Astrocyte (in vitro differentiated cells and primary cell): ENCODE measurements around the gene LEPROT.

Source experiments
- EZH2 ChIP-seq: IDR thresholded peaks from 2 replicates; pipeline ENCODE4 v1.6.1; 2012; ENCODE audit warnings: mild to moderate bottlenecking, low read length, inconsistent platforms; ENCODE audit not compliant: insufficient read depth
- TF ChIP-seq, protein P1 (sequence below): IDR thresholded peaks from 2 replicates; pipeline ENCODE4 v1.5.1; 2011; ENCODE audit warnings: low read depth, mild to moderate bottlenecking, inconsistent platforms, low read length, moderate library complexity; ENCODE audit not compliant: insufficient read depth

DNA sequence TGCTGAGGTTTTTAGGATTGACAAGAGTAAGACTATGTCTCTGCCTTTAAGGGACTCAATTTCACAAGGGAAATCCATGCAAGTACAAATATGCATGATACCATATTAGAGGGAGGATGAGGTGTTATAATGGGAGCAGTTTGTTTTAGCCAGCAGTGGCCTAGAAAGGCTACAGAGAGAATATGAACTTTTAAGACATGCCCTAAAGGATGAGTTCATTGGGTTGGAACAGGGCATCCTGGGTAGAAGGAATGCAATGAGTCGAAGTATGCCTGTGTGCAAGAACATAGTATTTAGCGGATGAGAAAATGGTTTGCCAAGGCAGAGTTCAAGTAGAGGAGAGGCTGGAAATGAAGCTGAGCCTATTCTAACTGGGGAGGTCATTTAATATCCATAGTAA, 32.6 kb upstream of the LEPROT start:
- TF ChIP-seq, protein P1, sequence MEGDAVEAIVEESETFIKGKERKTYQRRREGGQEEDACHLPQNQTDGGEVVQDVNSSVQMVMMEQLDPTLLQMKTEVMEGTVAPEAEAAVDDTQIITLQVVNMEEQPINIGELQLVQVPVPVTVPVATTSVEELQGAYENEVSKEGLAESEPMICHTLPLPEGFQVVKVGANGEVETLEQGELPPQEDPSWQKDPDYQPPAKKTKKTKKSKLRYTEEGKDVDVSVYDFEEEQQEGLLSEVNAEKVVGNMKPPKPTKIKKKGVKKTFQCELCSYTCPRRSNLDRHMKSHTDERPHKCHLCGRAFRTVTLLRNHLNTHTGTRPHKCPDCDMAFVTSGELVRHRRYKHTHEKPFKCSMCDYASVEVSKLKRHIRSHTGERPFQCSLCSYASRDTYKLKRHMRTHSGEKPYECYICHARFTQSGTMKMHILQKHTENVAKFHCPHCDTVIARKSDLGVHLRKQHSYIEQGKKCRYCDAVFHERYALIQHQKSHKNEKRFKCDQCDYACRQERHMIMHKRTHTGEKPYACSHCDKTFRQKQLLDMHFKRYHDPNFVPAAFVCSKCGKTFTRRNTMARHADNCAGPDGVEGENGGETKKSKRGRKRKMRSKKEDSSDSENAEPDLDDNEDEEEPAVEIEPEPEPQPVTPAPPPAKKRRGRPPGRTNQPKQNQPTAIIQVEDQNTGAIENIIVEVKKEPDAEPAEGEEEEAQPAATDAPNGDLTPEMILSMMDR = no peak
- no peak for TF ChIP-seq EZH2
